Adrenal gland (tissue), 5 donors: ENCODE measurements around the gene ZDHHC16.

Source experiments
- CTCF ChIP-seq, 6 experiments: fragments of 450-650 bp in 4 of 6; fragments of 200-600 bp in 2 of 6; sonication (generic) in 1 of 6; IDR thresholded peaks; 1 replicate in 5 of 6; 2 replicates in 1 of 6; pipeline versions ENCODE4 v1.5.1 to v1.8.0; 2016 to 2021; ENCODE audit warnings: antibody characterized with exemption in 6 of 6, mild to moderate bottlenecking in 2 of 6, moderate library complexity in 1 of 6
- POLR2A ChIP-seq, 2 donors: fragments of 450-650 bp; IDR thresholded peaks; one replicate each; pipeline ENCODE4 v1.6.1; 2017; ENCODE audit warnings: antibody characterized with exemption in 2 of 2, mild to moderate bottlenecking in 2 of 2, moderate library complexity in 1 of 2
- donor health status: DM: no; HTN: no; CAD: no.

- TF ChIP-seq CTCF (IDR thresholded peaks at IDR 0.05): no peak
- TF ChIP-seq POLR2A (IDR thresholded peaks at IDR 0.05): no peak
These were observed 39.8 kb downstream of the ZDHHC16 start for GRCh38 chr10:97485647-97486281.
